DMS53 (cell line): ENCODE results near the gene MON2.

Source experiments
- DNase-seq: peaks from one replicate; lab custom pipeline; 2025; lab: John Stamatoyannopoulos, UW

The MON2 gene

DNA sequence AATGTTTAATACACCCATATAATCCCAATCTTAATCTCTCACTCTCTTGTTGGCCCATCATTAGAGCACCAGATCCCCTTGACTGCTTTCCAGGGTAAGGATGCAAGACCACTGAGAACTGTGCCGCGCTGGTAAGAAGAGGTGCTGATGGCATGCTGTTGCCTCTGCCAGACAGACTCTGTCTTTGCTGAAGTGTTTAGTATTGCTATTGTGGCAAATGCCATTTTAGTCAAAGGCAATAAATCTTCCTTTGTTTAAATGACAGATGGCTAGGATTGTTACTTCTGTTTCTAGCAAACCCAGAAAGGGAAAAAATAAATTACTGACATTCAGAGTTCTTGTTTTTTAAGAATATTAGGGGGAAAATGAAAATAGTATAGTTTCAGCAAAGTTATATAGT is 152.3 kb downstream of the MON2 start:
- peak; percentile 43 for DNase-seq

DNA sequence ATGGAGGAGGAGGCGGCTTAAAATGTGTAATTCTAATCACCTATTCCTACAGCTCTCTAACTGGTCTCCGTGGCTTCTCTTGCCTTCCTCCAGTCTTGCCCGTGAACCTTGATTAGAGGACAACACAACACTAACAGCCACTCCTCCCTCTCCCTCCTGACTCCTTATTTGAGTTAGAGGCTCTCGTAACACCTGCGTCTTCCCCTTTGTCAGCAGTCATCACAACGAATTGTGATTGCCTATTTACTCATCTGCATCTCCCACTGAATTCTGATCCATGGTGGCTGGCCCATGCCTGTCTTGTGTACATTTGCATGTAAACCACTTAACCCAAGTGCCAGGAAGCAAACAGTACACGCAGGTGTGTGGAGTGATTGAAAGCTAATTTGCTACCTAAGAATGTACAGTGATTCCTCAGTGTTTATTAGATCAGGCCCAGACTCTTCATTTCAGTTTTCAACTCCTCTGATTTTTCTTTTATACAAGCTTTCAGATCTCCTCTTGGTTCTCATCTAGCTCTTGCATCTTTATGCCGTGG is 154.5 kb downstream of the MON2 start:
- peak; percentile 98 for DNase-seq

DNA sequence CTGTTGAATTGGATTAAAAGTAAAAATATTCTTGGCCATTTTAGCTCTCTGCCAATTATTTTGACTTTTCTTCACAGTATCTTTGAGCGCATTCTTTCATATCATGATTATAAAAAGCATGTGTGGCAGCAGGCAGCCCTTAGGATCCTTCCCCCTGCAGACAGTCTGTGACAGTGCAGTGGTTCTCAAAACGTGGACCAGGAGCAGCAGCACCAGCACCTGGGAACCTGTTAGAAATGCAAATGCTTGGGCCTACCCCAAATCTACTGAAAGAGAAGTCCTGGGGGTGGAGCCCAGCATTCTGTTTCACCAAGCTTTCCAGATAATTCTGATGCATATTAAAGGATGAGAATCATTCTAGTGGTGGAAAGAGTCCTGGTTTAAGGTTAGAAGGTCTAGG is 155.6 kb downstream of the MON2 start:
- DNase-seq = no peak

DNA sequence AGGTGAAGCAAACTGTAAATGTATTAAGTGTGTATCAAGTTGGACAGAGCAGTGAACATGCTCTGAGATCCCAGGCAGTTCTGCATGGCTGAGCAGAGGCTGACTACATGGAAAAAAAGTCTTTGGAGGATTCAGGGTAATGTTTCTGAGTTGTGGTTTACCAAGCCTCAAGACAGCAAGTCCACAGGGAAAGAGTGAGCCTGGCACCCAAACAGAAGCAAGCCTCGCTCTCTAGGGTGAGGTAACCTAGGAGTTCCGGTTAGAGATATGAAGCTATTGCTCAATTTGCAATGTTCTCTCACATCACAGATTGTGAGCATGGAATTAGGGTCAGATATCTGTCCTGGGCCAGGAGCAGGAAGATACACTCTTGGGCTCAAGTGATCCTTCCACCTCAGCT is 158.6 kb downstream of the MON2 start:
- no peak for DNase-seq

DNA sequence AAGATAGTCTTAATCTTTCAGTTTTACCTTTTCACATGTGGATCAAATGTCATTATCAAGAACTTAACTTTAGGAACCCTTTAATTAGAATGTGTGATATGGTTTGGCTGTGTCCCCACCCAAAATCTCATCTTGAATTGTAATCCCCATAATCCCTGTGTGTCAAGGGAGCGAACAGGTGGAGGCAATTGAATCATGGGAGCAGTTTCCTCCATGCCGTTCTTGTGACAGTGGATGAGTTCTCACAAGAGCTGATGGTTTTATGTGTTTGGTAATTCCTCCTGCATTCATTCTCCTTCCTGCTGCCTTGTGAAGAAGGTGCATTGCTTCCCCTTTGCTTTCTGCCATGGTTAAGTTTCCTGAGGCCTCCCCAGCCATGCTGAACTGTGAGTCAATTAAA is 160.6 kb downstream of the MON2 start:
- no peak for DNase-seq

DNA sequence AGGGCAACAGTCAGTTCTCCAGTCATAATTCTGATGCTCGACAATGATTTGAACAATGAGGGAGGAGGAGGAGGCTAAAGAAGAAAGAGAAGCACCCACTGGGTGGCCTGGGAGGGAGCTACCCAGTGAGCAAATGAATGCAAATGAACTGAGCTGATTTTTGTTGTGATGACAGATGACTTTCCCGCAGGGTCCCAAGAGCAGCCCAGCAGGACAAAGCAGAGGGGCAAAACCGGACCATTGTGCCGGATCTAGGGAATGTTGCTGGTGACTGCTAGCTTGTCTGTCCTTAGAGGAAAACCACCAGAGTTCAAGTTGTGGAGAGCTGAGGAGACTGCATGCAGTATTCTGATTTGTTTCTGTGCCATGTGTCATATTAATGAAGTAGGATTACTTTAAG is 162.8 kb downstream of the MON2 start:
- DNase-seq = no peak

DNA sequence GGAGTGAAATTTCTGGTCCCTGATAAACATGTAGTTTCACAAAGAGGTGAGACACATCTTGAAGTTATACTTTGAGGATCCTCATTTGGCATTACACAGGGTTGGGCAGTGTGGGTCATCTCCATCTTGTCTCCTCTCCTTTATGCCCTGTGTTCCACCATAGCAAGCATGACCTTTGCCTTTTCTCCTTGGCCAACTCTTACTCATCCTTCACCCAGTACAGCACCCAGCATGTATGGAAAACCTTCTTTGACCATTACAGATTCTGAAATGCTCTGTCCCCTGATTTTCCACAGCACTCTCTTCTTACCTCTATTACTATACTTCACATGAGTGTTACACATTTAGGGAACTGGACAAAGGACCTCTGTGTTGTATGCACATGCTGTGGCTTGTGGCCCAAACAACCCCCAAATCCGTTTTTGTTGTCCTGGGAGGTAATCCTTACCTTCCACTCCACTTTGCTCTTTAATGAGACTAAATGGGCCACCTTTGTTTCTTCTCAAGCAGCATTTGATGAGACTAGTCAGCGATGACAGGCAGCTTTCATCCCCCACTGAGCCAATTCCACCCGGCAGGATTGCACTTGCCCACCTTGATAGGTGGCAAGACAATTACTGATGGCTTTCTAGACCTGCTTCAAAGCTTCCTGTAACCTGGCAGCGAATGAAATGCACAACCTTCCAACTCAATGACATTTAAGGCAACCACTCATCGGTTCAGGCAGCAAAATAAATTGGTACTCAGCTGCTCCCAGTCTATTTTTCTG is 163.5 kb downstream of the MON2 start:
- DNase-seq = no peak

DNA sequence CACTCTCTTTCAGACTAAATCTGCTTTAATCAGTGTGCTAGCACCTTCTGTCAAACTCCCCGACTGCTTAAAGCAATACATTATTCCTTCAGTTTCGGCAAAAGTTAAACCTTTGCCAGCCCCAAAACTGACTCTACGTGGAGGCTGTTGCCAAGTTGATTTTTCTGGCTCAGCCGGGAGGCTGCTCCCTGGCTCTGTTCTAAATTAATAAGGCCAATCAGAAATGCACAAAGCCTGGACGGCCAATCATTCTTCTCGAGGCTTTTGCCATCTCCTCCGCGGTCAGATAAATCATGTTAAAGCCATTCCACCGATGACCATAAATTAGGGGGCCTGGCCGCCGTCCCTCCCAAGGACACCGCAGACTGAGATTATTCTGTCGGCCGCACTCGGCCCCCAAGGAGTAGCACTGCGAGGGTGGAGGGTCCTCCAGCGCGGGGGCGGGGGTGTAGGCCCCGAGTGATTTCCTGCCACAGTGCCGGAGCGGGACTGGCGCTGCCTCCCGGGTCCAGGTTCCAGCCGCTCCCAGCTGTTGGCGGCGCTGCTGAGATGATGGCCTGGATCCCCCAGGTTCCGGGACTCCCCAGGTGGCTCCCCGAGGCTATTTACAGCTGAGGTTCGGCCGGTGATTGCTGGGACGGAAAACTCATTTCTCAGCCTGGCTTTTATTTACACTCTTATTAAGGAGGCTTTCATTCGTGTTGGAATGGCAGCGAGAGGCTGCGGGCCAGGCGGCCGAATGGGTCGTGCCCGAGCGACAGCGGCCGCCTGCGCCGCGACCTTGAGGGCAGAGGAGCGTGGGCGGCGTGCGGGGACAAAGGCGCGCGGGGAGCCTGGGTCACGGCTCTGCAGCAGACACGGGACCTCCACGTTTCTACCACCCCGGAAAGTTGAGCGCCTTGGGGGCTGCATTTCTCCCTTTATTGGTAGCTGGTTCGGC is 165.1 kb downstream of the MON2 start:
- peak; percentile 79 for DNase-seq

DNA sequence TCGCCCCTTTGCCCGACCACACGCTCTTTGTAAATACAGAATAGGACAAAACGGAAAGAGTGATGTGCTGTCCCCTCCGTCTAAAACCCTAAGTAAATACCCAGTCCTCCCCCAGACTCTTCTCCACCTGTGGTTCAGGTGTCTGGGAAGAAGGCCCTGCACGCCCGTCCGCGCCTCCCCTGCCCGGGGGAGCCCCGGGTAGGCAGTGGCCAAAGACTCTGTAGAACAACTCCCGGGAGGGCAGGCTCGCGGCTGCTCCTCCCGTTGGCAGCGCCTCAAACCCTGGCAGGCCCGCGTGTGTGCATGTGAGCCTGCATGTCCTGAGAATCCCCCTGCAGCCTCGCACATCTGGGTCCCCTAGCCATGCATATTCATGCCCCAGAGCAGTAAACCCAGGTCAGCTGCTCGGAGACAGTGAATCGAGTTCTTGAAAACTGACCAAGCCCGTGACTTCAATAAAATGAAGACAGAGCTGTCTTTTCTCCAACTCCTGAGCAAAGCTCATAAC is 165.8 kb downstream of the MON2 start:
- peak; percentile 70 for DNase-seq

DNA sequence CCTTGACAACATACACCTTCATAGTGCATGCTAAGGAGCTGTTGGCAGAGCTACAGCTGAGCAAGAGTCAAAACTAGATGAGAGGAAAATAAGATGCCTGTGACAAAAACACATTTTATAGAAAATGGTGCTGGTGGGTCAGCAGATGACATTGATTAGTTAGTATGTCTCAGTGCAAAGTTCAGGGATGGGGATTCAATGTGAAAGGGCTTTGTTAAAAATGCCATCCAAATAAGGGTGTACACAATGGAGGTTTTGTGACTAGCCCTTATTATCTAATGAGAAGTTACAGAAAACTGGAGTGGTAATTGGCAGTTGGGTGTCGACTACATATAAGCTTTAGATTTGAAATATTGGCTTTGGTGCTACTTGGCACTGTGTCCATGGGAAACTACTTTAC is 169.0 kb downstream of the MON2 start:
- no peak for DNase-seq

DNA sequence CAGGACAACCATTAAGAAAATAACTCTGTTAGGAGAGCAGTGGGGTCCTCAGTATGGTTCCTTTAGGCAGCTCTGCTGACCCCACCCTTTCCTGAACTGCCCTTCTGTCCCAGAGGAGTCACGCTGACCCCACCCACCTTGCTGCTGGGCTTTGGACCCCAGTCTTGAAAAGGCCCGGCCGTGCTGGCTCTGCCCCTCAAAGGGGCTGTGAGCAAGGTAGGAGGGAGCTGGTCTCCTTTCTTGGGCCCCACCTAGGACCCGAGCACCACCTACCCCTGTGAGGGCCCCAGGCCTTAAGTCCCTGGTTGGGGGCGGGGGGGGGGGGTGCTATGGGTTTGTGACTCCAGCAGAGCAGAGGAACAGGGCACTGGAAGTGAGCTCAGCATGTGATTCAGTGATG is 171.1 kb downstream of the MON2 start:
- DNase-seq = no peak

DNA sequence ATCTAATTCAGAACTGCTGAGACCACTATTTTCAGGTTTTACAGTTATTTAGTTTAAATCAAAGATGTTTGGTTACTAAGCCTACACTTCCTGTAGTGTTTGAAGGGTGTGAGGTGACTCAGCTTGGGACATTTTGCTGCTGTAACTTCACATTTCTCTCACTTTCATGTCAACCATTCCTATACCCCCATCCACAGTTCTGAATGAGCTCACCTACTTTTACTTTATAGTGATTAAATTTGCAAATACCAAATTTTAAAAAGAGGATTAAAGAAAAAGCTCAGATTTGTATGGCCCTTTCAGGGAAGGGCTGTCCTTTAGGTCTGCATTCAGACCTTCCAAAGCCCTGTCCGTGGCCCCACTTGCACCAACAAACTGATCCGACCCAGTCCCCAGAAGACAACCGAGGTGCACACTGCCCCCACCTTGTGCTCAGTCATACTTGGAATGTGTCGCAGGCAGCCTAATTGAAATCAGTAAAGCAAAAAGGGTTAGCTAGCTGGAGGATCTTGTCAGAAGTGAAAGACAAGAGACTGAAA is 174.4 kb downstream of the MON2 start:
- DNase-seq = peak; percentile 63

DNA sequence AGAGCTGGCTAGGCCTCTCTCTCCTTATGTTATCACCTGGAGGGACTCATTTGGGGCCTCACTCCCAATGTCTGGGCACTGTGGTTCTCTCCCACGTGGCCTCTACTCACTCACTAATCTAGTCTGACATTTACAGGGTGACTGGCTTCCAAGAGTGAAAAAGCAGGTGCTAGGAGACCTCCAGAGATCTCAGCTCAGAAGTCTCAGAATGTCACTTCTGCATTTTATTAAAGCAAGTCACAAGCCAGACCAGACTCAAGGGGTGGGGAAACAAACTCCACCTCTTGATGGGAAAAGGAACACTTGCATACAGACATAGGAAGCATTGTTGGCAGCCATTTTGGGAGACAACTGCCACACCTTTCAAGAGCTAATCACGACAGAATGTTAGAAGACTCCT is 175.9 kb downstream of the MON2 start:
- no peak for DNase-seq

DNA sequence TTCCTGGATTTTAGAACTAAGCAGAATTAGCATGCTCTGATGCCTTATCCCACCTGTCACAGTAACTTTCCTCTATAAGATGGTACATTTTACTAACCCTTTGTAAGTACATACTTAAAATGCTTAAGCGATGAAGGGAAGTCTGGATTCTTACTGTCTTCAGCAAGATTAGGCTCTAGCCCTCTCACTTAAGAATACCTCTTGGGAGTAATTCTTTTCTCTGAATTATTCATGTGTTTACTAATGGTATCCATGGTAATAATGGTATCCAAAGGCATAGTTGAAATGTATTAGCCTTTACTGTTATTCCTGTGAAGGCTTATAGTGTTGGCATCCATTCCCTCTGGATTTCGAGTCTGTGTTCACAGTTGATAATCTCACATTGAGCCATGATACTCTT is 176.9 kb downstream of the MON2 start:
- no peak for DNase-seq

DNA sequence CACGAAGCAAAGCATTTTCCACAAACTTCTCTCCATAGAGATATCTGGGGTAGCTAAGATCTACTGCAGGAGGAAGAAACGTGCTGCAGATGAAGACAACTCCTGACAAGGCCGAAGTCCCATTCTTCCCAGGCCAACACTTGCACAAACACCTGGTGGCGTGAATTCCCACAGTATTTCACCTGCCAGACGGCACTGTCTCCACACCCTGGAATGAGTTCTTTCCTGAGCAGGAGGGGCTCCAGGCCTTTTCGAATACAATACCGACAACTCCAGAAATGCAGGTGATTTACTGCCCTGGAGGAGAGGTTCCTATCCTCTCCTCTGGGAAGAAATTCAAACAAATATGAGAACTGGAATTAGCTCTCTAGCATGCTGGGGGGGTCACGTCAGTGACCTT is 179.9 kb downstream of the MON2 start:
- DNase-seq = no peak

DNA sequence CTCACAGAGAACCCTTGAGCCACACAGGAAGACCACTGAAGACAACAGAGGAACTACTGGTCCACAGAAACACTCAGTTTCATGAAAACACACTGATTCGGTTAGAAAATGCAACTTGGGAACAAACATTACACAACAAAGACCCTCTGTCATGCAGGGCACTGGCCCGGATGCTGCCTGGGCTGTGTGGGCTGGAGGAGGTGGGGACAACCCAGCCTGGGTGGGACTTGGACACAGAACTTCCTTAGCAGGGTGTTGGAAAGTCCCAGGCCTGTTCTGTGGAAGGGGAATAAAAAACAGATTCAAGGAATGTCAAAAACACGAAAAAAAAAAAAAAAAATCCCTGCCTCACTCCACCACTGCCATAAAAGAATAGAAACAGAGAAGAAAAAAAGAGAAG is 181.0 kb downstream of the MON2 start:
- no peak for DNase-seq

DNA sequence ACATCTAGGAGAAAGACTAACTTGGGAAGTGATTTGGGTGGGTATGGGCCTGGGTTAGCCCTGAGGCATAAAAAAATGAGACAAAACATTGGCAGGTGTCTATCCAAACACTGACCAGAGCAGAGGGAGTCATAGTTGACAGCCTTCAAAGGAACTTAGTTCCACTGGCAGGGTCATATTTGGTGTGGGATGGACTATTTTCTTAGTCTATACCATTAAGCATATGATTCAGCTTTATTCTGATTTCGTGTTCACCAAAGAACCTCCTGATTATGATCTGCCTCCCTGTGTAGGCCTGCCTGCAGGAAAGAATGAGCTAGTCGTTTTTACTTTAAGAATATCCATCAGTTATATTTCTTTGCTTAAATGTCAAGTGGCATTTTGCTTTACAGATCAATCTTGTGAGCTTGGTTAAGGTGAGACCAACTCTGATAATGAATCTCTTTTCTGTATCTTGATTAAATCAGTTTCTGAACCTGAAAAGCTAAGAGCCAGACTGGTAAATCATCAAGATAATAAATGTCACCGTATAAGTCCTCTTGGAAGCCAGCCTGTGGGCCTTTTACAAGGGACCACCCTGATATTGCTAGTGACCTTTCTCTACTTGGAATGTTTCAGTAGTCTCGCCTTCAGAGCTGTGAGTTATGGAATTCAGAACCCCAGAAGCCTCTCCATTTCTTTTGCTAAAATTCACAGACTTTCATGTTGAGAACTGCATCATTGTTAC is 182.9 kb downstream of the MON2 start:
- no peak for DNase-seq
